GM19438 (cell line): ENCODE data around the gene HMGB1.
"Not testable (repeated sequence)": the region's sequence is repeated elsewhere in the genome, so short reads cannot be mapped to it uniquely, and the experiment has no call there.

ENCODE experiments used
- ATAC-seq: cut with Tn5 transposase; IDR thresholded peaks from one replicate; pipeline ENCODE4 v1.9.1; 2021; ENCODE audit warnings: low read depth; ENCODE audit not compliant: unreplicated experiment

The HMGB1 gene

DNA sequence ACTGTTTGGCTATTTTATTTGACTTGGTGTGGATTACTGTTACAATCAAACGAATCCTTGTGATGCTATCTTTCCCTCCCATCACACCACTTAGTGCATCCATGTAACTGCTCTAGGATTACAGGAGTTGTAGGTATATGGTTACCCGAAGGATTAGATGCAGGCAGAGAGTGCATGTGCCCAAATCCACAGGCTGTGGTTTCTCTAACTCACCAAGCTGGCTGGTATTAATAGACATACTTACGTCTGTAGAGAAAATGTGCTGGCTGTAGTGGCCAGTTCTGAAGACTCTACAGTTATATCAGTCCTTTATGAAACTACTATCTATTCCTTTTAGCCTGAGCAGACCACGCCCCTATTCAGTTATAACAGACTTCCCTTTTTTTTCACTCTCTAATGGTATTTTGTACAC lies 1.1 kb upstream of the HMGB1 start:
- no peak for ATAC-seq

DNA sequence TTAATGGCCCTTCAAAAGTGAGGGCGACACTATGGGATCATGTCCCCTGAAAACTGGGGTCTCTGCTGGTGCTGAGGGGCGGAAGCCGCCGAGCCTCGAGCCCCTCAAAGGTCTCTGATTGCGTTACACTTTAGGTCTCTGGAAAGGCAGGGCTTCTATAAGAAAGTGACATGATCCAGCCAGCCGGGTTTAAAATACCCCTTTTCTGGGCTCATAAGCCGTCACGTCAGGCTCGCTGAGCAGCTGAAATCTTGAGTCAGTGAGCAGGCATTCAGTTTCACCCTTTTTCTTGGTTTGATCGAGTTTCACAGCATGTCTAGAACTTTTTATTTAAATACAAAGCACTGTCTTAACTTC lies 600 bp upstream of the HMGB1 start:
- ATAC-seq = no peak

DNA sequence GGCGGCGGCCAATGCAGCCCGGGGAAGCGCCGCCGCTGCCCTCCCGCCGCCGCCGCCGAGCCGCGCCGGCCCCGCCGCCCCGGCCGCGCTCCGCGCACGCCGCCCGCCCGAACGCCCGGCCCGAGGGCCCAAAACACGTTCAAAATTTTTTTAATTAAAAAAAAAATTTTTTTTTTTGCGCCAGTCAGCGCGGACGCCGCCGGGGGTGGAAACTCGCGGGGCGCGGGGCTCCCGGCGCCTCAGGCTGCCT lies 468 bp downstream of the HMGB1 start:
- ATAC-seq = no peak

DNA sequence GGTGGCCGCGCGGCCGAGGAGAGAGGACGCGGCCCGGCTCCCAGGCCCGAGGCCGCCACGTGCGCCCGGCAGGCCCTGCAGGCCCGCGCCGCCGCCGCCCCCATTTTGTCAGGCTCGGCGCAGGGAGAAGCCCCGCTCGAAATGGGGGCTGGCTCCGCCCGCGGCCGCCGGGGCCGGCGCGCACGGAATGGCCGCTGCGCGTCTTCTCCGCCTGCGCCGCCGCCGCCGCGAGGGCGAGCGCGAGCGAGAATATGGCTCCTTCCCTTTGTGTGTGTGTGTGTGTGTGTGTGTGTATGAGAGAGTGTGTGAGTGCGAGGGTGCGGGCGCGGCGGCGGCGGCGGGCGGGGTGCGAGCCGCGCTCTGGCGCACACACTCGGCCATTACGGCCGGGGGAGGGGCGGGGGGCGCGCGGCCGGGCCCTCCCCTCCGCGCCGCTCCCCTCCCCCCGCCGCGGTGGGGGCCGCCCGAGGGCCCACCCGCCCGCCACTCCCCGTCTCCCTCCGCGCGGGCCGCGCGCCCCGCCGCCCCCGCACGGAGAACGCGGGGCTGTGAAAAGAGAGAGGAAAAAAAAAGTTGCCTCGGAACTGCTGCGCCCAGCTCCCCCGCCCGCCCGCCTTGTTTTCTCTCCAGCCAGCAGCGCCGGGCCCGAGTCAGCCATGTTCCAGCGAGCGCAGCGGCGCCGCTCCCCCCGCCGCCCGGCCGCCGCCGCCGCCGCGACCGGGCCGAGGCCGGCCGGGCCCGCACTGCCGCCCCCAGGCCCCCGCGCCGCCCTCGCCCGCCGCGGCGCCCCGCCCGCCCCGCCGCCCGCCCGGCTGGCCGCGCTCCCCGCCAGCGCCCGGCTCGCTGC lies 1.0 kb downstream of the HMGB1 start:
- peak; percentile 22 for ATAC-seq

DNA sequence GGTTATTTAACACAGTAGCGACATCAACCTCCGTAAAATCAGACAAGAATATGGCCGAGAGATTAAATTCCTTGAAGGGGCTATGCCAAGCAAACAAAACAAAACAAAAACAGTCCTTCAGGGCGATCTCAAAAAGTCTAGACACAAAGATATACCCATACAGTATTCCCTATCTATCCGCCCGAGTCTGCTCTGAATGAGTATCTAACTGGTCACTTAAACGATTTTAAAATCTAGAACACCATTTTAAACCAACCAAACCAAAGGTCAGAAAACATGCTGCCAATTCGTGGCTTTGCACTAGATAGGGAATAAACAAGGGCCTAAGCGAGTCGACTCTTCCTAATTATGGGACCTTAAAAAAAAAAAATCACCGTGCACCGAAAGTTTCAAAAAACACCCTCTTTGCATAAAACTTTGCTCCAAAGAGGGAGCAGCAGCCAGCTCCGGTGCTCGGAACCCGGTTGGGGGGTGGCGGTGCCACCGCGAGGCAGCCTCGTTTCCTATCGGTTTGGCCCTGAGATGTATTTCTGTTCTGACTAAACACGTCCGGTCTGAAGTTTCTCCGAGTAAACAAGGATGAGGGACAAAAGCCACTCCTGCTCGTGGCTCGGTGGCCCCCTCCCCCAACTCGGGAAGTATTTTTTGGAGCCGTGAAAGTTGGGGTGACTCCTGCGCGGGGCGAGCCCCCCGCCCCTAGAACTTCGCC lies 1.8 kb downstream of the HMGB1 start:
- ATAC-seq = peak; percentile 48

DNA sequence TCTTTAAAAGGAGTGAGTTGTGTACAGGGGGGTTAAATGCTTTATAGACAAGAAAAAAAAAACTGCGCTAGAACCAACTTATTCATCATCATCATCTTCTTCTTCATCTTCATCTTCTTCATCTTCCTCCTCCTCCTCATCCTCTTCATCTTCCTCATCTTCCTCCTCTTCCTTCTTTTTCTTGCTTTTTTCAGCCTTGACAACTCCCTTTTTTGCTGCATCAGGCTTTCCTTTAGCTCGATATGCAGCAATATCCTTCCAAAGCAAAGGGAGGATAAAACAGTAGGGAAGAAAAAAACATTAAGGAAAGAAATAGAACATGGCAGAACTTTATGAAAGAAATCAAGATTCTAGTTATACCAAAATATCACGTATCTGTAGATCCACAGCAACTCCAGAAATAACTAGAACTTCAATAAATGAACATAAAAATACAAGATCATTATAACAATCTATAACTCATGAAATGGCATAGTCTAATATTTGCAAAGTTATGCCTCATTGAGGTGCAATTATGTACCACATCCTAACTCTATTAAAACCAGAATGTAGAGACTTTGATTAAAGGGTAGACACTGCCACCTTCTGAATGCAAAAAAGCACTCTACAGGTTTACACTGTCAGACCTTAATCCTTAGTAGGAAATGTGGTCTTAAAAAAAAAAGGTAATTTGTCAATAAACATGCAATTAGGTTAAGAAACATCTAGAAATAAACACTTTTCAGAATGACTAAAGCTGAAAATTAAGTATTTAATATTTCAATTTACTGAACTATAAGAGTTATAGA lies 4.3 kb downstream of the HMGB1 start:
- ATAC-seq = not testable (repeated sequence)

DNA sequence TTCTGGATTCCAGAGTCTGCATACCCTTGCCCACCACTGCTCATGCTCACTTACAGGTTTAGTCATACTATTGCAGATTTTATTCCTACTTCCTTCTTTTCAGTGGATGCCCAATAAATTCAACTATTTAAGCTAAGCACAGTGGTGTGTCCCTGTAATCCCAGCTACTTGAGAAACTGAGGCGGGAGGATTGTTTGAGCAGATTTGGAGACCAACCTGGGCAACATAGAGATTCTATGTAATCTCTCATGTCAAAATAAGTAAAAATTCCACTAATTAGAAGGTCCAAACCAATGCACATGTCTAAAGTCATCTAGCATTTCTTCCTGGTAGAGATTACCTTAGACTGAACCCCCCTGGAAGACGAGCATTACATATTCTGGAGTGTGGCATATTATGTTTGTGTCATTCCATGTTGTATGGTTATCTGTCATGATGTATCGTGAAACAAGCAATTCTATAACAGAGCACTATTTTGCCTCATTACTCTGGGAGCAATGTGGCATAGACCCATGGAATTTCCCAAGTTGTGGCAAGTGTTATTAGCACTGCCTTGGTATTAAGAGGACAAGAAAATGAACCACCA lies 8.3 kb downstream of the HMGB1 start:
- ATAC-seq = no peak

DNA sequence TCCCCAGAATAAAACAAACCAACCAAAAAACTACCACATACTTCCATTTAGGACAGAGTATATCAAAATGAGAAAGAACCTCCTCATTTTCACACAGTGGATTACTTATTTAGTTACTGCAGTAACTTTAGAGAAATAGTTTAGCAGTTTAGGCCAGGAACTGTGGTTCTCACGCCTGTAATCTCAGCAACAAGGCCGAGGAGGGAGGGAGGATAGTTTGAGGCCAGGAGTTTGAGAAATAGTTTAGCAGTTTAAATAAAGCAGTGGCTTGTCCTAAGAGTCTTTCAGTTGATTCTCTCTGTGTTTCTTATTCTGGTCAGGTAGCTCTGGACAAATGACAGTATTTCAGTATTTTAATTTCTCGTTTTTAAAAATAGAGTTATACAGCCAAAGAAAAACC lies 9.4 kb downstream of the HMGB1 start:
- no peak for ATAC-seq

DNA sequence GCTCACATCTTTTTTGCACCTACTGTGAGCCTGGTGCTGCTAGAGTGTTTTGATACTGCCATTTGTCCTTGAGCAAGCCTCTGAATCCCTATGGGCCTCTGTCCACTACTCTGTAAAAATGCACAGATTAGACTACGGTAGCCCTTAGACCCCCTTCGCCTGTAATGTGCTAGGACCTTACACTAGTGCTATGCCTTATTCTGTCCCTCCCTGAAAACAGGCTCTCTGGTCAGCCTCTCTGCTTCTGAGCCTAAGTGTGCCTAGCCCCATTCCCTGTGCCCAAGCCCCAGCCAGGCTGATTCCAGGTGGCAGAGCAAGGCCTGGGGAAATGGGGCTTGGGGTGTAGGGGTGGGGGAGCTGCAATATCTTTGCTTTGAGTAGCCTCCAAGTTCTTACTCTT lies 10.7 kb downstream of the HMGB1 start:
- ATAC-seq = no peak

DNA sequence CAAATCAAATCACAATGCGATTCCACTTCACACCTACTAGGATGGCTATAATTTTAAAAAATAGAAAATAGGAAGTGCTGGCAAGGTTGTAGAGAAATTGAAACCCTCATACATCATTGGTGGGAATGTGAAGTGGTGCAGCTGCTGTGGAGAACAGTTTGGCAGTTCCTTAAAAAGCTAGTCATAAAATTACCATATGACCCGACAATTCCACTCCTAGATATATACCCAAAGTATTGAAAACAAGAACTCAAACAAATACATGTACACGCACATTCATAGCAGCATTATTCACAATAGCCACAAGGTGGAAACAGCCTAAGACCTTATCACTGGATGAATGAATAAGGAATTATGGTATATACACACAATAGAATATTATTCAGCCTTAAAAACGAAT lies 12.0 kb downstream of the HMGB1 start:
- ATAC-seq = no peak

DNA sequence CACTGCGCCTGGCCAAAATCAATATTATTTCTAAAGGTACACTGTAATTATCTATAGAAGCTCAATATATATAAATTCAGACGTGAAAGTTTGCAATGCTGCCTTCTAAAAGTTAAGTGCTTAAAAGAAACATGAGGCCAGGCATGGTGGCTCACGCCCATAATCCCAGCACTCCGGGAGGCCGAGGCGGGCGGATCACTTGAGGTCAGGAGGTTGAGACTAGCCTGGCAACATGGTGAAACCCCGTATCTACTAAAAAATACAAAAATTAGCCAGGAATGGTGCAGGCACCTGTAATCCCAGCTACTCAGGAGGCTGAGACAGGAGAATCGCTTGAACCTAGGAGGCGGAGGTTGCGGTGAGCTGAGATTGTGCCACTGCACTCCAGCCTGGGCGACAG lies 14.3 kb downstream of the HMGB1 start:
- not testable (repeated sequence) for ATAC-seq

DNA sequence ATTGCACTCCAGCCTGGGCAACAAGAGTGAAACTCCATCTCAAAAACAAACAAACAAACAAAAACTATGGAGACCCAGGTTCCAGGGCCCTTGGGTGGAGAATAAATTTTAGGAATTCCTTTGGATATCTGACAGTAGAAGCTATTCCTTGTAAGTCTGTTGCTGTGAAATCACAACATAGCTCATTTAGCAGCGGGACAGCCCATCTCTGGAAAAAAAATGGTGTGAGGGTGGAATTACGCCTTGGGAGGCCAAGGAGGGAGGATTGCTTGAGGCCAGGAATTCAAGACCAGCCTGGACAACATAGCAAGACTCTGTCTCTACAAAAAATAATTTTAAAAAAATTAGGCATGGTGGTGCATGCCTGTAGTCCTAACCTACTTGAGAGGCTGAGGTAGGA lies 15.7 kb downstream of the HMGB1 start:
- no peak for ATAC-seq

DNA sequence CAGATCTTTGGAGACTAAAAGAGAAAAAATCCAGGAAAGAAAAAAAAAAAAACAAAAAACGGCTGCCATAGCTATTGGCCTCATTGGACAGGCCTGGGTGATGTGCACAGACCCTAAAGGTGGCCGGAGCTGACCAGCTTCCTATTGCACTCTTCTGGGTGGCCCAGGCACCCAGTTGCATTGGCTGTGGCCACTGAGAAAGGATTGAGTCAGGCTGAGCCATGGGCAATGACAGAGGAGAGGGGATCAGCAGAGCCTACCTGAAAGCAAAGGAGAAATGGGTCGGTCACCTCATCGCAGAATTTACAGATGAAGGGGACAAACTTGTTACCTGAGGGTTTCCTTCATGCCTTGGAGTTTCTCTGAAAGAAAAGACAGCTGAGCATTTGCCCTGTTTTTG lies 17.3 kb downstream of the HMGB1 start:
- no peak for ATAC-seq

DNA sequence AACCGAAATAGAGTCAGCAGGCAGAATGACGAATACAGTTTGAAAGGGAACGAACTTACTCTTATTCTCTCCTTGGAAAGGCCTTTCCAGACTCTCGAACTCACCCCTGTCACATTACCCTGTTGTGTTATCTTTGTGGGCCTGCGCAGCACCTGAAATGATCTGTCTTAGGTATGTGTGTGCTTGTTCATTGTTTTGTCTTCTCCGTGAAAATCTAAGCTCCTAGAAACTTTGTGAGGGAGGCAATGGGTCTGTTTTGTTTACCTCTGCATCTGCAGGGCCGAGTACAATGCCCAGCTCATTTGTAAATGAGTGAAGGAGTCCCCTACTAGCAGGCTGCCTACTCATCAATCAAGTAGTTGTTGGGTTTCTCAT lies 19.6 kb downstream of the HMGB1 start:
- peak; percentile 3 for ATAC-seq

DNA sequence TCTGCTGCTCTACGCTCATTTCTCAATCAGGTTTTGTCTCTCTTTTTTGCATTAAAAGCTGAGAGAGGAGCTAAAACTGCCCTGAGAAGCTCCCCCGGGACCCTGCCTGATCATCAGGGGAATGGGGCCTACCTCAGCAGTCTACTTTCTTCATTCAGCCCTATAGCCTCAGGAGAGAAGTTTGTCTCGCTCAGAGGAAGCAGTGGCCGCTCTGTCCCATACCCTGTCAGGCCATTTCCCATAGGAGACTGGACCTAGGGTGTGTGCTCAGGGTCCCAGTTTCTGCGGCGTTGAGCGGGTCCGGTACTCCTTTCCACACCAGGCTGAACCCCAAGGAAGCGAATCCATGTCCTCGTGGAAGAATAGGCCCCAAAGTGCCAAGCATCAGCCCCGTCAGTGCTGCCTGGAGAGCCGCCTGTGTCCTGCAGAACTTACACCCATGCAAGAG lies 21.8 kb downstream of the HMGB1 start:
- ATAC-seq = peak; percentile 51

DNA sequence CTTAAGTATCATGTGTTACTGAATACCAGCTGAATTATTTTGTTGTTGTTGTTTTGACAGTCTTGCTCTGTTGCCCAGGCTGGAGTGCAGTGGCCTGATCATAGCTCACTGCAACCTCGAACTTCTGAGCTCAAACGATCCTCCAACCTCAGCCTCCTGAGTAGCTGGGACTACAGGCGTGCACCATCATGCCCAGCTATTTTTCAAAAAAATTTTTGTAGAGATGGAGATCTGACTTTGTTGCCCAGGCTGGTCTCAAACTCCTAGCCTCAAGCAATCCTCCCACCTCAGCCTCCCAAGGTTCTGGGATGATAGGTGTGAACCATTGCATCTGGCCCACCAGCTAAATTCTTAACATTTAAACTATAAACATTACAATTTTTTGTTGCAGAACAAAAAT lies 22.2 kb downstream of the HMGB1 start:
- ATAC-seq = not testable (repeated sequence)

DNA sequence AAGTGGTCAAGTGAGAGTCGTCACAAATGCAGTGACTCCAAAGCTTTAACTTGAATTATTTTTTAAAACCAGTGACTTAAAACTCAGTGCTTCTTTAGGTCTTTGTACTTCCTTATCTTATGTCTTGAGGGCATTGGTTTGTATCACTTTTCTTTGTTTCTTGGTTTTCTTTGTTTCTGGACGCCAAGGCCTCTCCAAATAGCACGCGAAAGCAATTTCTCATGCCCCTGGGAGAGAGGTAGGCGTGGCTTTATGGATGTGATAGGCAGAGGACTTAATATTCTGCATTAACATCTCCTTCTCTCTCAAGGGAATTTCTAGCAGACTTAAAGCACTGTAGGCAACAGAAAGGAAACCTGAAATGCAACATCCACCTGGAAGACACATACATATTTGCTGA lies 22.8 kb downstream of the HMGB1 start:
- ATAC-seq = no peak

DNA sequence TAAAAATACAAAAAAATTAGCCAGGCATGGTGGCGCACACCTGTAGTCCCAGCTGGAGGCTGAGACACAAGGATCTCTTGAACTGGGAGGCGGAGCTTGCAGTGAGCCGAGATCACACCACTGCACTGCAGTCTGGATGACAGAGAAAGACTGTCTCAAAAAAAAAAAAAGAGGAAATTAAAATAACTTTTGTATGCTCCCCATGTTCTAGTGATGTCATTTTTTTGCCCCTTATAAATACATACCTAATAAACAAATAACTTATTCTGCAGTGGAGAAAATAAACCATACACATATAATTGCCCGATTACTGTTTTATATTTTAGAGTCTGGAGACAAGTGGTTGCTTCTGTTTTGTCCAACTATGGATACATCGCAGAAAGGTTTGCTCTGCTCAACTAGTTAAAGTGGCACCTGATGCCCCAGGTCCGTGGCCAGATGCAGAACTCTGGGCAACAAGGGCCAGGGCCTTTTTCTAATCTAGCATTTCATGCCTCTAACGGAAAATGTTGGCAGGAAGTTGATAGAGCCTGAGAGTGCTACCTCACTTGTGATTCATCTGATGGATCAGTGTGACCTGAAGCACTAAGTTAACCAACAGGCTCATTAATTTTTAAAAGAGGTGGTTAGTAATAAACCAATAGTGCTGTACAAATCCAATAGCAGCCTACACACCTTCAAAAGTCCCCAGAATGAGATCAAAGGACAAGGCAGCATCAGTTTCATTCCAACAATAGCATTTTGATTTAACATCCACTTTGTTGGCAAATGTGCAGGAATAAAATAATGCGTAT lies 24.6 kb downstream of the HMGB1 start:
- ATAC-seq = no peak

DNA sequence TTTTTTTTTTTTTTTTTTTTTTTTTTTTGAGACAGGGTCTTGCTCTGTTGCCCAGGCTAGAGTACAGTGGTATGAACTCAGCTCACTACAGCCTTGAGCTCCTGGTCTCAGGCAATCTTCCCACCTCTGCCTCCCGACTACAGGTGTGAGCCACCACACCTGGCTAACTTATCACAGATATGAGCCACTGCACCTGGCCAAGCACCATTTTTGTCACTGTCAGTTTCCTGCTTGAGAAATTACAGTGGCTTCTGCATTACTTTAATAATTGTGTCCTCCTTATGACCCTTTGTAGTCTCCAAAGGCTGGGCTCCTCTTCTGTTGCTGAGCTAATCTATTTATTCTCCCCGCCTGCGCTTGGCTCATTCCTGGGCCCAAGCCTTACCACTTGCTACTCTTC lies 27.4 kb downstream of the HMGB1 start:
- no peak for ATAC-seq

DNA sequence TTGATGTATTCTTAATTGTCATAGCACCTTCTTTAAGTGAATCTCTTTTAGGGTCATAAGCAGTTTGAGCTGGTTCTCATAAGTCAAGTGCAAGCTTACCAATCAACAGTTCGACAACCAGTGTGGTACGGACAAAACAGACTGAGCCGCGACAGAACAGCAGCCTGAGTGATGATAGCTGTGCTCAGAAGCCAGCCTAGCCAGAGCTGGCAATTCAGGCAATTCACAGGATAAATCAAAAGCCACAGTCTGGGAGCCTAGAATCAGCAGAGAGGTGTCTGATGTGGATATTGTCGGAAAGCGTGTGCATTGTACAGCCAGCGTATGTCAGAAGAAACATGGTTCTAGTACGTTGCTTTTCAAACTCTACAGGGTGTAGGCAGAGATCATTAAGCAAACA lies 28.6 kb downstream of the HMGB1 start:
- no peak for ATAC-seq
